Measurements from ENCODE around the gene TMEM69. TPM values are rescaled to one million over a fixed set of nuclear protein-coding genes. Genes with fewer than 3 reads are reported as not detected.

TMEM69 gene
- total and polyA plus RNA-seq, 2 of the 13 experiments (the other 11 are each of a cell fraction or from before 2014, with no cell fraction given) = 25.4 to 135 TPM

- TF ChIP-seq, protein P1, sequence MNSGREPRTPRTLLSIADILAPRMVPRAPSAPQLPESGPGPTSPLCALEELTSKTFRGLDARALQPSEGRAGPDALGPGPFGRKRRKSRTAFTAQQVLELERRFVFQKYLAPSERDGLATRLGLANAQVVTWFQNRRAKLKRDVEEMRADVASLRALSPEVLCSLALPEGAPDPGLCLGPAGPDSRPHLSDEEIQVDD (CRISPR knock-in tag; IDR thresholded peaks at IDR 0.05; ENCODE audit: borderline replicate concordance) = no peak
- TF ChIP-seq ZNF569 (CRISPR knock-in tag; IDR thresholded peaks at IDR 0.05; ENCODE audit: borderline replicate concordance) = no peak
- TF ChIP-seq SNAPC2 (CRISPR knock-in tag; IDR thresholded peaks at IDR 0.05) = no peak
- no peak for TF ChIP-seq IRX3 (CRISPR knock-in tag; IDR thresholded peaks at IDR 0.05; ENCODE audit: borderline replicate concordance, low read depth)
- TF ChIP-seq MXI1 (IDR thresholded peaks at IDR 0.05; ENCODE audit: borderline replicate concordance, low read depth, low read length) = peak; percentile 74; the same call in 2 of the 3 replicates
- TF ChIP-seq YEATS4 (CRISPR knock-in tag; IDR thresholded peaks at IDR 0.05; ENCODE audit: borderline replicate concordance) = no peak
- TF ChIP-seq, protein P2, sequence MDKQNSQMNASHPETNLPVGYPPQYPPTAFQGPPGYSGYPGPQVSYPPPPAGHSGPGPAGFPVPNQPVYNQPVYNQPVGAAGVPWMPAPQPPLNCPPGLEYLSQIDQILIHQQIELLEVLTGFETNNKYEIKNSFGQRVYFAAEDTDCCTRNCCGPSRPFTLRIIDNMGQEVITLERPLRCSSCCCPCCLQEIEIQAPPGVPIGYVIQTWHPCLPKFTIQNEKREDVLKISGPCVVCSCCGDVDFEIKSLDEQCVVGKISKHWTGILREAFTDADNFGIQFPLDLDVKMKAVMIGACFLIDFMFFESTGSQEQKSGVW (CRISPR knock-in tag; IDR thresholded peaks at IDR 0.05; ENCODE audit: borderline replicate concordance) = no peak
- TF ChIP-seq MZF1 (CRISPR knock-in tag; IDR thresholded peaks at IDR 0.05; ENCODE audit: borderline replicate concordance) = 0 out of 2 replicates have a peak, but pooled peaks have one; percentile 39
- peak in 1 of 2 experiments; percentile 42; a peak in 1 of 4 replicates for TF ChIP-seq KLF16 (CRISPR knock-in tag; IDR thresholded peaks at IDR 0.05)
- TF ChIP-seq EED (CRISPR knock-in tag; IDR thresholded peaks at IDR 0.05) = no peak
- TF ChIP-seq ZBTB7A (CRISPR knock-in tag; IDR thresholded peaks at IDR 0.05) = no peak
- TF ChIP-seq ZFP36L2 (CRISPR knock-in tag; IDR thresholded peaks at IDR 0.05) = no peak
- TF ChIP-seq HNRNPUL1 (IDR thresholded peaks at IDR 0.05; ENCODE audit: low read depth, low read length) = no peak
- TF ChIP-seq ZNF891 (CRISPR knock-in tag; IDR thresholded peaks at IDR 0.05) = peak; percentile 9; the same call in 1 of the 2 replicates
- TF ChIP-seq TIGD3 (CRISPR knock-in tag; IDR thresholded peaks at IDR 0.05; ENCODE audit: borderline replicate concordance) = no peak
- TF ChIP-seq POLR2G (IDR thresholded peaks at IDR 0.05; ENCODE audit: low read depth, low read length) = peak; percentile 95
- TF ChIP-seq, protein P3, sequence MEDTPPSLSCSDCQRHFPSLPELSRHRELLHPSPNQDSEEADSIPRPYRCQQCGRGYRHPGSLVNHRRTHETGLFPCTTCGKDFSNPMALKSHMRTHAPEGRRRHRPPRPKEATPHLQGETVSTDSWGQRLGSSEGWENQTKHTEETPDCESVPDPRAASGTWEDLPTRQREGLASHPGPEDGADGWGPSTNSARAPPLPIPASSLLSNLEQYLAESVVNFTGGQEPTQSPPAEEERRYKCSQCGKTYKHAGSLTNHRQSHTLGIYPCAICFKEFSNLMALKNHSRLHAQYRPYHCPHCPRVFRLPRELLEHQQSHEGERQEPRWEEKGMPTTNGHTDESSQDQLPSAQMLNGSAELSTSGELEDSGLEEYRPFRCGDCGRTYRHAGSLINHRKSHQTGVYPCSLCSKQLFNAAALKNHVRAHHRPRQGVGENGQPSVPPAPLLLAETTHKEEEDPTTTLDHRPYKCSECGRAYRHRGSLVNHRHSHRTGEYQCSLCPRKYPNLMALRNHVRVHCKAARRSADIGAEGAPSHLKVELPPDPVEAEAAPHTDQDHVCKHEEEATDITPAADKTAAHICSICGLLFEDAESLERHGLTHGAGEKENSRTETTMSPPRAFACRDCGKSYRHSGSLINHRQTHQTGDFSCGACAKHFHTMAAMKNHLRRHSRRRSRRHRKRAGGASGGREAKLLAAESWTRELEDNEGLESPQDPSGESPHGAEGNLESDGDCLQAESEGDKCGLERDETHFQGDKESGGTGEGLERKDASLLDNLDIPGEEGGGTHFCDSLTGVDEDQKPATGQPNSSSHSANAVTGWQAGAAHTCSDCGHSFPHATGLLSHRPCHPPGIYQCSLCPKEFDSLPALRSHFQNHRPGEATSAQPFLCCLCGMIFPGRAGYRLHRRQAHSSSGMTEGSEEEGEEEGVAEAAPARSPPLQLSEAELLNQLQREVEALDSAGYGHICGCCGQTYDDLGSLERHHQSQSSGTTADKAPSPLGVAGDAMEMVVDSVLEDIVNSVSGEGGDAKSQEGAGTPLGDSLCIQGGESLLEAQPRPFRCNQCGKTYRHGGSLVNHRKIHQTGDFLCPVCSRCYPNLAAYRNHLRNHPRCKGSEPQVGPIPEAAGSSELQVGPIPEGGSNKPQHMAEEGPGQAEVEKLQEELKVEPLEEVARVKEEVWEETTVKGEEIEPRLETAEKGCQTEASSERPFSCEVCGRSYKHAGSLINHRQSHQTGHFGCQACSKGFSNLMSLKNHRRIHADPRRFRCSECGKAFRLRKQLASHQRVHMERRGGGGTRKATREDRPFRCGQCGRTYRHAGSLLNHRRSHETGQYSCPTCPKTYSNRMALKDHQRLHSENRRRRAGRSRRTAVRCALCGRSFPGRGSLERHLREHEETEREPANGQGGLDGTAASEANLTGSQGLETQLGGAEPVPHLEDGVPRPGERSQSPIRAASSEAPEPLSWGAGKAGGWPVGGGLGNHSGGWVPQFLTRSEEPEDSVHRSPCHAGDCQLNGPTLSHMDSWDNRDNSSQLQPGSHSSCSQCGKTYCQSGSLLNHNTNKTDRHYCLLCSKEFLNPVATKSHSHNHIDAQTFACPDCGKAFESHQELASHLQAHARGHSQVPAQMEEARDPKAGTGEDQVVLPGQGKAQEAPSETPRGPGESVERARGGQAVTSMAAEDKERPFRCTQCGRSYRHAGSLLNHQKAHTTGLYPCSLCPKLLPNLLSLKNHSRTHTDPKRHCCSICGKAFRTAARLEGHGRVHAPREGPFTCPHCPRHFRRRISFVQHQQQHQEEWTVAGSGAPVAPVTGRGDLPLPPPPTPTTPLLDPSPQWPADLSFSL (CRISPR knock-in tag; IDR thresholded peaks at IDR 0.05) = no peak
- TF ChIP-seq NFYC (CRISPR knock-in tag; IDR thresholded peaks at IDR 0.05) = peak; percentile 78
- no peak for TF ChIP-seq ZNF564 (CRISPR knock-in tag; IDR thresholded peaks at IDR 0.05)
- TF ChIP-seq ZNF747 (CRISPR knock-in tag; IDR thresholded peaks at IDR 0.05; ENCODE audit: borderline replicate concordance) = no peak; the same call in 1 of the 2 replicates
Measured at GRCh38 chr1:45687014-45687753, 797 bp upstream of the TMEM69 start (continued).

Measured in HepG2 (cell line).